GM21529 (cell line): ENCODE measurements around the gene FIP1L1.

Source experiments
- ATAC-seq: cut with Tn5 transposase; IDR thresholded peaks from one replicate; pipeline ENCODE4 v1.9.1; 2021; ENCODE audit not compliant: unreplicated experiment

Gene FIP1L1

GRCh38 chr4:53499791-53500190 lies 122.3 kb downstream of the FIP1L1 start:
- no peak for ATAC-seq

- ATAC-seq, result no peak
Observed at GRCh38 chr4:53500546-53500945, 123.1 kb downstream of the FIP1L1 start.

- no peak for ATAC-seq
Observed at GRCh38 chr4:53501561-53501960, 124.1 kb downstream of the FIP1L1 start.

- no peak for ATAC-seq
Observed at GRCh38 chr4:53502094-53502493, 124.7 kb downstream of the FIP1L1 start.

- no peak for ATAC-seq
Observed at GRCh38 chr4:53505947-53506346, 128.5 kb downstream of the FIP1L1 start.

- ATAC-seq, result no peak
Observed at GRCh38 chr4:53507058-53507457, 129.6 kb downstream of the FIP1L1 start.

- no peak for ATAC-seq
Observed at GRCh38 chr4:53507671-53508286, 130.3 kb downstream of the FIP1L1 start.

- no peak for ATAC-seq
Observed at GRCh38 chr4:53508446-53508845, 131.0 kb downstream of the FIP1L1 start.

- ATAC-seq, result no peak
Observed at GRCh38 chr4:53510321-53510720, 132.9 kb downstream of the FIP1L1 start.
